HG02840 (cell line): ENCODE data around the gene DYNC1I1.

Experiments
- ATAC-seq: cut with Tn5 transposase; IDR thresholded peaks from one replicate; pipeline ENCODE4 v1.9.1; 2021; ENCODE audit warnings: mild to moderate bottlenecking, moderate library complexity, moderate number of reproducible peaks; ENCODE audit not compliant: unreplicated experiment, low FRiP score

Gene DYNC1I1

DNA sequence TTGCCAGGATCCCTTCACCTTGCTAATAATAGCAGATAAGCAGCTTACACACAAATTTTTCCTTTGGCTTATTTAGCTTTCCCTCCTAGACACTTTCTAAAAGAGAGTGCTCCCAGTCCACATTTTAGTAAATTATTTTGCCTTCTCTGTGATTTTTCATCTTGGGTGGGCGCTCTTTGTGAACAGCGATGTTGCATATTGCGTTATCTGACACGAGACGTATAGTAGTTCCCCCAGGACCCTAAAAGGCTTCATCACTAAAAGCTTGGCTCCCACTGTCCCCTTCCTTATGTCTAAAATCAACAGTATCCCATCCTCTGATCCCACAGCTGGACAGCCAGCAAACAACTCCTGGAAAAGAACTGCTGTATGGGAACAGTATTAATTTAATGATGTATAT lies 232.9 kb downstream of the DYNC1I1 start:
- no peak for ATAC-seq

DNA sequence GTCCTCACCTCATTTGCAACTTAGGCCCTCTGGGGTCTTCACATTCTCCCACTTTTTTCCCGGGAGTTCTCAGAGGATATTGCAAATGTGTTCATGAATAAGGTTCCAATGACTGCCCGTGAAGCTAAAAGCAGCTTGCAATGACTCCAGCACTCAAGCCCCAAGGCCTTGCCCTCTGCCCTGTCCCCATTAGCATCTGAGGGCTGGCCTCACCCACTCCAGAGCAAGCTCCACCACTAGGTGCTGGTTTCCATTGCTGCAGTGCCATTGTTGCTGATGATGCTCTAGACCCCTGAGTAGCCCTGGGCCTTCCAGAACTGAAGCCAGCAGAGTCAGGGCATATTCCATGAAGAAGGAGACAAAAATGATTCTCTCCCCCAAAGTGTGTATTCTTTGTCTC lies 236.8 kb downstream of the DYNC1I1 start:
- no peak for ATAC-seq

DNA sequence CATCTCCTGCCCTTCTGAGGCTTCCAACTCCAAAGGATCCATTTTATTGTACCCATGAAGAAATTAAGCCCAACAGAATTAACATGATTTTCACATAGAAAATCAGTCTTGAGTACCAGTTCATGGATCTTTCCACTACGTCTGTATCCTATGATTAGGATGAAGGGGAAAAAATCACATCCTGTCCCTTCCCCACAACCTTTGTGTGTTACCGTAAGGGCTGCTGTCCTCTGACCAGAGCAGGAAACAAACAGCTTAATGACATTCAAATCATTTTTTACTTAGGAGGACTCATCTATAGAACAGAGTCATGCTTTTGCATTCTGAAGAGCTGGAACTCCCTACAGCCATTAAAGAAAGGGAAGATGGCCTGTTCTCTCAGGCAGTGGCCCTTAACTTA lies 241.5 kb downstream of the DYNC1I1 start:
- ATAC-seq, result no peak

DNA sequence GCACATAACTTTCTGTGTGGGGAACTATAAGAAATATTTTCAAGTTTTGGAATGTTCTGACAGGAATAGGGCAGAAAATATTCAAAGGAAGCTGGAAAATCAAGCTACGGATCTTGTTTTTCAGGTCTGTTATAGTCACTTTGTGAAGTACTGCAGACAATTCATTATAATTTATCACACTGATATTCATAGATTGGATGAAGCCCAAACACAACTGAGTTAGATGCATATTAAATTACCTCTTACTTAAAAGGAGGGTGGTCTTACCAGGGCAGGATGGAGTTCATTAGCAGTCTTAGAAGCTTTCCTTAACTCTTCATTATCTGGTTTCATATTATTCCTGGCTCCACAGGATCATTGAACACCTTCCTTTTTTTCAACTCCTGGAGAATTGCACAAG lies 242.3 kb downstream of the DYNC1I1 start:
- no peak for ATAC-seq

DNA sequence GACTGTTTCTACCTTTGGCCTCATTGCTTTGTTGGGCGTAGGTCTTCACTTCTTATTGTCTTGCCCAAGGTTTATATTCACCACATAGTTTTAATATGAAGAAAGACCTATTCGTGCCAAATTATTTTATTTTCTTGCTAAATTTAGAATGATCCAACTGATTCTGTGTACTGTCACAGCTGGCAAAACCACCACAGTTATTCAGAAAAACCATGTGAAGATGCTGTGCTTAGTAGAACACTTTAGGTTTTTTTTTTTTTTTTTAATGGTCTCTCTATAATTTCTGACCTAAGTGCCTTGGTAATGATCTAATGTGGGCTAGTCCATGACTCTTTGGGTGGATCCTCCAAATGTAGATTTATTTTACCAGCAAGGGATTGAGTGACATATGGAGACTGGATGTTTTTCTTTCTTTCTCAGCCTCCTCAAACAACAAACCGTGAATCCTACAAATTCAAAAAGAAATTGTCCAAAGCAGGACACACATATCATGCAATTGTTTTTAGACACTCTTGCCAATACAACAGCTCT lies 243.8 kb downstream of the DYNC1I1 start:
- no peak for ATAC-seq

DNA sequence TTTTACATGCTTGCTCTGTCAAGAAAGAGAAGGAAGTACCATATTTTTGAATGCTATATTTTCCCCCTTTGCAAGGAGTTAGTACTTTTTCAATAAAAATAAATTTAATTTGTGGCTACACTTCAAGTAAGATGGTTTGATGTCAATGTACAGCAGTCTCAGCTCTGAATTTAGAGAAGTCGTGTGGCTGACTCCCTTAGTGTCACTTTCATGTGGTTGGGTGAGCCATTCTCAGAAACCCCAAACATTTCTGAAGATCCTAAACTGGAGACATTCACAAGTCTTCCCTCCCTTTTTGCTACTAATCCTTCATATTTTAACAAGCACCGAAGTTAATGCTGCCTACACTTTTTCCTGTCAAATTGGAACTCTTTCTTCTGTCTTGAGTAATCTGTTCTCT lies 244.4 kb downstream of the DYNC1I1 start:
- ATAC-seq, result no peak

DNA sequence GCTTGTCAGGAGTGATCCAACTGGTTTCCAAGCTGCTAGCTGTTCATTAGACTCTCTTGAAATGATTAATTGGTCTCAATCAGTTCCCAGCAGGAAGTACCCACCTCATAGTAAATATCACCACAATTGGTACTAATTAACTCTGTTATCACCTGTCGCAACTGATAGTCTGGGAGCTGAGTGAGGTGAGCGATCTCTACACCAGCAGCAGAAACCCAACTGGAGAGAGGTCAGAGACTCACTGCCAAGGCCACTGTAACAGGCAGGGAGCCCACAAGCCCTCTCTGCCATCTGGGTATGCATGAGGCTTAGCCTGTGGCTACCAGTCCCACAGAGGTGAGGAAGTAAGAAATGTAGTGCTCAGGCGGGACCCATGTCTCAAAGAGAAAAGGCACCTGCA lies 245.5 kb downstream of the DYNC1I1 start:
- ATAC-seq, result no peak

DNA sequence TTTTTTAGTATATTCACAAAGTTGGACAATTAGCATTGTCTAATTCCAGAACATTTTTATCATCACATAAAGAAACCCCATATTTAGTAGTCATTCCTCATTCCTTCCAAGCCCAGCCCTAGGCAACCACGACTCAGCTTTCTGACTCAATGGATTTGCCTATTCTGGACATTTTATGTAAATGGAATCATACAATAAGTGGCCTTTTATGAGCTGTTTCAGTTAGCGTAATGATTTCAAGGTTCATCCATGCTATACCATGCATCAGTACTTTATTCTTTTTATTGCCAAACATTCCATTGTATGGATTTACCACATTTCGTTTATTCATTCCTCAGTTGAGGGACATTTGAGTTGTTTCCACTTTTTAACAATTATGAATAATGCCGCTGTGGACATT lies 249.2 kb downstream of the DYNC1I1 start:
- ATAC-seq, result no peak

DNA sequence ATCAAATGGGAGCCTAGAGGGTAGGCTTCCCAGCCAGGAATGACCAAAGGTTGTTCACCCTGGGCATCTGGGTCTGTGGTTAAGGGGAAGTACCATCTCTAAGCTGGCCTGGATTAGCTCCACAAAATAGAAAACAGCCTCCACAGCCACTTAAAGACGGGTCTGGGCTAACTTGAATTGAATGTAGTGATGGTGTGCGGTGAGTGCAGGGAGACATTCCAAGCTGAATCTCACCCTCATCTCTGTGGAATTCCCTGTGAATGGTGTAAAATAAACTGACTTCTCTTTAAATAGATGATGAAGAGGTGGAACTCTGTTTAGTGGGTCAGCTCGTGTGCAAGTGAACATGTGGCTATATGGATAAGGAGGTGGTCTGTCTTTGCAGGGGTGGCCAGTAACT lies 251.0 kb downstream of the DYNC1I1 start:
- ATAC-seq, result no peak

DNA sequence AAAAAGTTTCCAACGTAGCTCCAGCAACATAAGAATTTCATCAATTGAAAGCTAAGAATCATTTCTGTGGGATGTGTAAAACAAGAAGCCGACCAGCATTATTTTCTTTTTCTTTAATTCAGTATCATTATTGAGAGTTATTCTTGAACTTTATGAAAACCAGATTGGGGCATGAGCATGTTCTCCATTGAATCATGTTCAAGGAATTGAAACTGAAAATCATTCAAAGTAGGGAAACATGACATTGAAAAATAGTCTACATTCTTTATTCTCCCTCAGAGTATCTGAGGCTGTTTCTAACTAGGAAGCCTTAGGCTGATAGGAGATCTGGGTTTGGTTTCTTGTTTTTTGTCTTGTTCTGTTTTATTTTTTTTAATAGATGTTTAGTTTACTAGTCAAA lies 253.7 kb downstream of the DYNC1I1 start:
- no peak for ATAC-seq

DNA sequence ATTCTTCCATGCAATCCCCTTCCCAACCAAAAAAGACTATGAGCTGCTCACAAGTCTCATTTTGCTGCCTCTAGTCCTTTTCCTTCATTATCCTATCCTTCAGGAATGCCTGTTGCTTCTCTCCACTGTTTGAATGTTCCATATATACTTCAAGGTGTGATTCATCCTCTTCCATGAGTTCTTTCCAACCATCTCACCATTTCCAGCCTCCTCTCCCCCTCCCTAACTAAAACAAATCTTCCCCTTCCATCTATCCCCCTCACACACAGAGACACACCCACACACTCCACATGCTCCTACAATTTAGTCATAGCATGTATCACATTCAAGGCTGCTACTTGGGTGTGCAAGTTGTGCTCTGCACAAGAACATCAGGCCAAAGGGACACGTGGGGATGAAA lies 254.3 kb downstream of the DYNC1I1 start:
- ATAC-seq, result no peak

DNA sequence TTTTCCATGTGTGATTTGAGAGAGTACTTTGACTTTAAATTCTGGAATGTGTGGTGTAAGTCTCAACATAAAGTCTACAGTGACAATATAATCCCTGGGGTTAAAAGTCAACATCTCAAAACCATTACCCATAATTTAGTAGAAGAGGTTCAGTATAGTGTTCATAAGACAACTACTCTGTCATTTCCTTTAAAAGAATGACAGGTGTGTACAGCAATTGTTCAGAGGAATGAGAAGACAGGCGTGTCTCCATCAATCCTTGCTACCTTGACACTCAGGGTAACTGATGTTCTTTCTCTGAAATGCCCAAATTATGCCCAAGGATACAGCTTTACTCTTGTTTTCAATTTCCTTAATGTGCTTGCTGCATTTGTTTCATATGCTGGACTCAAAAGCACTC lies 256.4 kb downstream of the DYNC1I1 start:
- ATAC-seq, result no peak

DNA sequence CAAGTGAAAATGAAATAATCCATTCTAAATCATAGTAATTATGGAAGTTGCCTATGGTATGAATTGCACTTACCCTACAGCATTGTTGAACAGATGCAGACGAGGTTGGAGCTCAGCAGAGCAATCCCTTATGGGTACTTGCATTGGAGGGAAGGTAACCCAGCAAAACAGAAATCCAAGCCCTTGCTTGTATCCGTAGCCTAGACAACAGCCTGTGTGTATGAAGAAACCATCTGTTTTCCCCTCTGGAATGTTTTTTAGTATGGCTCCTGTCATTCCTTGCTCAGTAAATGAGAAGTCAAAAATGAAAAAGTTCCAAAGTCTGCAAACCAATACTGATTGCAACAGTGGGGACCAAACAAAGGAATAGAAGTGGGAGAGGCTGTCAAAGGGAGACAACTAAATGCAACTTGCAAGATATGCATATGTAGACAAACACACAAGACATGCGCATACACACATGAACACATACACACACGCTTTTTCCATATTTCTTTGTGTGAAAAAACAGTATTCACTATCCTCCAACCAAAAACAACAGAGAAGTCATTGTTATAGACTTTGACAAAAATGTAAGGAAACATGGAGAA lies 260.8 kb downstream of the DYNC1I1 start:
- no peak for ATAC-seq

DNA sequence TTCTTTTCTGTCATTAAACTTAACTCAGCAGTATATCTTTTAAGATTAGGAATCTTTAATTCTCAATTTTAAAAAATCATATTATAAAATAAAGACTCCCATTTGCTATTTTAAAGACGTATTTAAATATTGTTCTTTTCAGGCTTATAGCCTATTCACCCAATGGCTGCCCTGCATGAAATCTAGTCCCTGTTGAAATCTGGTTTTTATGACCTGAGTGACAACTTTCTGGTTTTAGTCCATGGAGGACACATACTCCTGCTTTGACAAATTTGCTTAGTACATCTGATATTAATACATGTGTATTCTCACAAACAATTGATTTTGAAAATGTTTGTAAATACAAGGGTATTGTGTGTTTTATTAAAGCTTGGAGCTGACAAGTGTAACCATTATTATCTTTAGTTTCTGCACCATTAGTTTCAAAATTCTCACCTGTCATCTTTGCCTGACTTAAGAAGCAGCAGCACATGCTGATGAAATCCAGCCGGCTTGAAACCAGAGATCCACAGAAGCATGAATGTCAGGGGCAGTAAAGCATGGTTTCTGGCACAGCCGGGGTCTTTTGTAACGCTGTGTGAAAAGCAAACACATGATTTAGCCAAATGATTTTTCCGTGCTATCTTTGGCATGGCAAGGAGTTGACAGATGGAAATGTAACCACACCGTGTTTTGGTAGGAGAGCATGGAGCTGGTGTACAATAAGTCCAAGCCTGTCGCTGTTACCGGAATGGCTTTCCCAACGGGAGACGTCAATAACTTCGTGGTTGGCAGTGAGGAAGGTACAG lies 262.8 kb downstream of the DYNC1I1 start:
- ATAC-seq, result no peak

DNA sequence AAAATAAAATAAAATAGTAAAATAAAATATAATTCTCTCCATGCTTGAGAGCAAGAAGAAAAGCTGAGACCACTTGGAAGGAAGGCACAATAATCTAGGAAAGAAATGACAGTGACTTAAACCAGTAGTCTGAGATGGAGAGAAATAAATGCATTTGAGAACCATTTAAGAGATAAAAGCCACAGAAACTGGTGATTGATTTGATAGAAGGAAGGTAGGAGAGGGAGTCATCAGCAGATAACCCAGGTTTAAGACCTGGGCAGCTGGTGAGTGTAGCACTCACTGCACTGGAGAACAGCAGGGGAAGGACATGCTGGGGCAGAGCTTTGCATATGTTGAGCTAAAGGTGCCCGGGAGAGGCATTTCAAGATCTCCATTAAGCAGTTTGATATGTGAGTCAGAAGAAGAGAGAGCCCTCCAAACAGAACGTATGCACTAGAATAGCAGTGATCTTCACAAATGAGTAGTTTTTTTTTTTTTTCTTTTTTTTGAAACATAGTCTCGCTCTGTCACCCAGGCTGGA lies 268.0 kb downstream of the DYNC1I1 start:
- ATAC-seq, result no peak

DNA sequence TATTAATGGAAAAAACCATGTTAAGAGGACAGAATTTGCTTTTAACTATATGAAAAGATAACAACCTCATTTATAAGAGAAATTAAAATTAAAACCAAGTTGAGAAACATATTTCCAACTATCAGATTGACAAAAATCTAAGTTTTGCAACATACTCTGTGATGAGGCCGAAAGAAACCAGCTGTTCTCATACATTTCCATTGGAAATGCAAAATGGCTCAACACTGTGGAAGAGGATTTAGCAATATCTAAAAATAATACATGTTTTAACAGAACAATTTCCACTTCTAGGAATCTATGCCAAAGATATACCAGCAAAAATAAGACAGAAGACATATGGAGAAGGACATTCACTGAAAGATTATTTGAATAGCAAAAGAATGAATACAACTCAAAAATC lies 268.8 kb downstream of the DYNC1I1 start:
- ATAC-seq, result no peak

DNA sequence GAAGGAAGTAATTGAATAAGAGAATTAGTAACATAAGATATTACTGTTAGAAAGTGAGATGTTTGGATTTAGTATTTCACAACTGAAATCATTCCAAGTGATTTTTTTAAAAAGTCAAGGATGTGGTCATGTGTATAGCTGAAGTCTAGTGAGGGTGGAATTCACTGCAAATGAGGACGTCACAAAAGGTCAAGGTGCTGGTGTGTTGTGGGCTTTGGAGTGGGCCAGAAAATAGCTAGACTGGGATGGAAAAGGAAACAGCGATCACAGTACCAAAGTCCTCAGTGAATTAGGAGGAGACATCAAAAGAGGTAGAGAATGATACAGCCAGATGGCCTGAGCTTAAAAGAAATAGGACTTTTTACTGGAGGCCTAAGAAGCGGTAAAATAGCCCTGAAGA lies 272.8 kb downstream of the DYNC1I1 start:
- ATAC-seq, result no peak

DNA sequence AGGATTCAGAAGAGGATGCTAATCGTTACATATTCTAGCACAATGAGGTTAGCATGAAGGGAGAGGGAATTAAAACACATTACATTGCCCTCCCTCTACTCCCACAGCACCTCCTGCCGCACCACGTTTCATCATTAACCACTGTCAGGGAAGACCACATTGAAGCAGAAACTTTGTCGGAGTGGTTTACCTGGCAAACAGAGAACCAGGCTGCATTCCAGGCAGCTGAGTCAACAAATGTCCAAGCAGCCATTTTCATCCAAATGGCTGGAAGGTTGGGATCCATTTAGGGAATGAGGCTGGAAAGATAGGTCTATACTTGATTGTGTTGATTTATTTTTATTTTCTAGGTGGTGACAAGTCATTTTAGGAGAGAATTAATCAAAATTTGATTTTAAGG lies 273.6 kb downstream of the DYNC1I1 start:
- no peak for ATAC-seq

DNA sequence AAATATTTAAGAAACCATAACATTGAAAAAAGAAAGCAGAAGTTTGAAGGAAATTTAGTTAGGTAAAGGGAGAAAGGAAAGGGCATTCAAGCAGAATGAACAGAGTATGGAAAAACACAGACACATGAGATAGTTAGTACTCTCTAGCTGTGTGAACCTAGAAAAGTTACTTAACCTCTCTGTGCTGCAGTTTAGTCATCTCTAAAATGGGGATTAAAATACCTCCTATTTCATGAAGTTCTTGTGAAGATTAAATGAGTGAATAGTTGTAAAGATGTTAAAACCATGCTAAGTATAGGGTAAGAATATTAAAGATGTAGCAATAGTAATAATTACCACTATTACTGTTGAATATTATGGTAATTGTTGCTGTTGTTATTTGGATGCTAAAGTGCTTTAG lies 279.9 kb downstream of the DYNC1I1 start:
- ATAC-seq, result no peak

DNA sequence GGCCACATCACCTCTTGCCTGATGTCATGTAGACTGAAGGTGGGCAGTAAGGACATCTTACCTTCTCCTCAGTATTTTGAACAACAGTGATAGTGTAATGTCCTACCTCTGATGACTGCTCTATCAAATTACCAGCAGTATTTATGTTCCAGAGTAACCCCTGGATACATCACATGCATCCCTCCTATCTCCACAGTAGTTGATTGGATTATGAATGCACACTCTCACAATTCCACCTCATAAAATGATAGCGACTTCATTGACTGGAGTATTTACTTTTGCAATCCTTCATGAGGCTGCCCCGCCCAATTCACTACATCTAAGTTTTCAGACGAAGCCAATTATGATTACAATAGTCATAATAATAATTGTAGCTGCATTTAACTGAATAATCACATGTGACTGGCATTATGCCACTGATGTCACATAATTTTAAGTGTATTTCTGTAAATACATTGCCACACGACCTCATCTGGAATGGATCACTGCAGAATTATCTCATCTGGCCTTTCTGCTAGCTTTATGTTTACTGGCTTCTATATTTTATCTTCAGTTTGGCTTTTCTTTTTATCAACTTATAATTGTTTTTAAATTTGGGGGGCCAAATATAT lies 280.6 kb downstream of the DYNC1I1 start:
- ATAC-seq, result no peak

DNA sequence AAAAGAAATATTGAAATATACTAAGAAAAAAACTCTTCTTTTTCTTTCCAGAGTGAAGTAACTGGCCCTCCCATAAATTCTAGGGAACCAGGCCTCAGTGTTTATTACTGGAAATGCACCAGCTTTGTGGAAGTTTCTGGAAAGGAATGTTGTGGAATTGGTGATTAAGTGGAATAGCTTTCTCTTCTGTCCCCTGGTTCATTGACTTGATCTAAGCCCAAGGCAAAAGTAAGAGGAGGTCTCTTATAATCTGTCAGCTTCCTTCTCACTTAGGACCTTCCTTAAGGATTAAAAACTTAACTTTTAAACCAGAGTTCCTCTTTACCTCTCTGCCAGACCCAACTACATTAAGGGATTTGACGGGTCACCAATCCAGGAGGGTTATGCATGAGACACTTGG lies 283.4 kb downstream of the DYNC1I1 start:
- no peak for ATAC-seq

DNA sequence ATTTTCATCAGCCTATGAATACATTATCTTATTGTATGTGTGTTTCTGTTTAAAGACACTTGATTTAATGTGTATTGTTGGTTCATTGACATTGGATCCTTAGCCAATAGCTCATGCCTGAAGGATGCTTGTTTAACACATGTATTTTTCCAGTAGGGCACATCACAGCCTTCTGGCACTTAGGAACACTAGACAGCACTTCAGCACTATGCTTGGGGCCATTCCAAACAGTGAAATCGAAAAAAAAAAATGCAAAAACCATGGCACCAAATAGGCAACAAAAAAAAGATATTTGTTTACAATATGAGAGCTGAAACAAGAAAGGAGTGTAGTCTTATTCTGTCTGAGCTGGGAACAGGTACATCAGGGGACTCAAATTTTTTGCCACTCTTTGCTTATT lies 286.7 kb downstream of the DYNC1I1 start:
- ATAC-seq, result no peak
